ENCODE results near the gene CFAP100. TPM values are rescaled to one million over a fixed set of nuclear protein-coding genes. Genes with fewer than 3 reads are reported as not detected.

CFAP100 gene
- total and polyA plus RNA-seq, 2 of the 4 experiments (the other 2 are of a cell fraction): not detected

DNA sequence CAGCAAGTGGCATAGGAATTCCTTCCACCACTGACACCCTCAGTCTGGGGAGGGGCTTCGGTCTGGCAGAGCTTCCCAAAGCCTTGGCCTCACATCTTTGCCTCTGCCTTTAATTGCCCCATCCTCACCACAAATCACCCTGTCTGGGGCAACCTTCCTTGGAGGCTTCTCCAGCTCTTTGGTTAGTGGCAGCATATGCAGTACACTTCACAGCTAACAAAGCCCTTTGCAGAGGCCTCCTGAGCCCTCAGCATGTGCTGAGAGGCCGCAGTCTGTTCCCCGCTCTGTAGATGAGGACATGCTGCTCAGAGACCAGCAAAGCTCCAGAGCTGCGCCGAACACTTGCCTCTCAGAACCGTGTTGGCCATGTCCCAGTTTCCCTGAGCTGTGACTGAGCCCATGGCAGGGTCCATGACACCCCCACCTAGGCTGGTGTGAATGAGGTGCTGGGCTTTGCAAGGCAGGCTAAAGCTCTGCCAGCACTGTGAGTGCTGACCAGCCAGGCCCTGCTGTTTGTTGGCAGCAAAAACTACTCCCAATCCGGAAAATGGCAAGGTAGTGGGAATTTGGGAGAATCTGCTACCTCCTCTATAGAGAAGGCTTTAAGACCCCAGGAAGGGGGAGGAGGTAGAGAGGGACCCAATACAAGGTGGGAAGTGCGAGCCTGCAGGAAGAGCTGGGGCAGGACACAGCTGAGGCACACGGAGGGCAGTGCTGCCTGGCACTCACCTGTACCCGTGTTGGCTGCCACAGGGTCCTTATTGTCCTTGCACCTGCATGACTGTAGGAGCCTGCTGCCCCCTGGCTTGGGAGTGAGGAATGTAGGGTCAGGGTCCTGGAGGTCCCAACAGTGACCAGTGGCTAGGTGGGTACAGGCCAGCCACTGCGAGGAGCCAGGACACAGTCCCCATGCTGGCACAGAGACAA, 29.1 kb upstream of the CFAP100 start:
- Histone ChIP-seq H4K20me1 (ENCODE audit: insufficient read depth, low read length) (no peaks in the 10 kb centered on the region), H3K9ac (ENCODE audit: low read depth, low read length) (no peak overlapping the region), H3K9me3 (ENCODE audit: control insufficient read depth, insufficient read depth, low read length) (no peaks in the 10 kb centered on the region), H2BK20ac (ENCODE audit: low read depth, low read length) (no peak overlapping the region), H3K4me1 (ENCODE audit: control insufficient read depth, insufficient read depth, low read length) (no peaks in the 10 kb centered on the region), H3K27ac (ENCODE audit: insufficient read depth, low read length) (no peak overlapping the region), H3K56ac (ENCODE audit: extremely low read depth, insufficient read depth, low read length) (no peak overlapping the region), H3K4ac (ENCODE audit: low read depth, low read length) (no peak overlapping the region), H3K14ac (replicated peaks; ENCODE audit: low read depth, low read length) (no peak overlapping the region), H3K9me1 (ENCODE audit: insufficient read depth, low read length) (no peaks in the 10 kb centered on the region), H2AFZ (replicated peaks; ENCODE audit: low read length, poor library complexity) (no peak overlapping the region), H4K8ac (ENCODE audit: low read depth in 2 of 2, low read length in 2 of 2) (no peak overlapping the region), H3K23ac (ENCODE audit: low read depth, low read length) (no peak overlapping the region), H2BK120ac (ENCODE audit: low read depth, low read length) (no peak overlapping the region), H2AK9ac (replicated peaks; ENCODE audit: low read depth, low read length, poor library complexity) (no peak overlapping the region), H3K27me3 (ENCODE audit: control insufficient read depth, insufficient read depth, low read length) (peaks cover 35% of the 10 kb centered on the region), H3K4me3 (ENCODE audit: insufficient read depth, low read depth, low read length) (no peak overlapping the region), H3K36me3 (ENCODE audit: control insufficient read depth, insufficient read depth, low read length) (no peaks in the 10 kb centered on the region), H2AK5ac (ENCODE audit: low read depth, low read length) (no peak overlapping the region), H2BK15ac (ENCODE audit: low read depth, low read length) (no peak overlapping the region), H2BK5ac (ENCODE audit: low read depth, low read length, poor library complexity, severe bottlenecking) (no peak overlapping the region), H4K91ac (ENCODE audit: insufficient read depth, low read depth, low read length) (no peak overlapping the region), H3K4me2 (ENCODE audit: low read depth, low read length) (no peak overlapping the region), H4K5ac (ENCODE audit: low read depth, low read length) (no peak overlapping the region), H3K79me1 (ENCODE audit: low read depth in 1 of 2, low read length in 2 of 2) (no peaks in the 10 kb centered on the region), H3K18ac (ENCODE audit: low read depth, low read length) (no peak overlapping the region)
- no TSS peak for BruUV-seq (replicated peaks)
- in situ Hi-C loops (cut with MboI; ENCODE audit: low sequenced_read_pairs): no loop called here
- DNase-seq (no peak), ATAC-seq (ENCODE audit: low read depth) (no peak)
- TF ChIP-seq CEBPB (IDR thresholded peaks at IDR 0.05; ENCODE audit: low read depth, low read length): no peak
- no peak for TF ChIP-seq NFE2L2 (IDR thresholded peaks at IDR 0.05; ENCODE audit: low read depth, low read length)
- 50% methylated on average over 2 of the region's 11 CpGs; no CpG with 5 or more reads in 1 of the 2 experiments for WGBS, 2 experiments (ENCODE audit: extremely low coverage in 2 of 2, insufficient read length in 1 of 2)
- ChIA-PET CTCF (no interaction called here), POLR2A (ENCODE audit: unreplicated experiment) (no interaction called here)
- dilution Hi-C loops (cut with HindIII; ENCODE audit: low sequenced_read_pairs, unreplicated experiment): no loop called here
- intact Hi-C loops (cut with micrococcal nuclease): no loop called here
